HG03378 (cell line): ENCODE results near the gene DDX59.
"Not testable (repeated sequence)": the region's sequence is repeated elsewhere in the genome, so short reads cannot be mapped to it uniquely, and the experiment has no call there.

Experiments used
- ATAC-seq: cut with Tn5 transposase; IDR thresholded peaks from one replicate; pipeline ENCODE4 v1.9.1; 2021; ENCODE audit warnings: mild to moderate bottlenecking, moderate library complexity; ENCODE audit not compliant: unreplicated experiment

The DDX59 gene

GRCh38 chr1:200630515-200630899, 39.2 kb downstream of the DDX59 start:
- not testable (repeated sequence) for ATAC-seq

GRCh38 chr1:200629876-200630514, 39.7 kb downstream of the DDX59 start:
- ATAC-seq = no peak

- ATAC-seq = peak; percentile 82
These were observed 41.4 kb downstream of the DDX59 start for GRCh38 chr1:200628223-200628881.

GRCh38 chr1:200627575-200628222, 42.0 kb downstream of the DDX59 start:
- ATAC-seq = no peak

- ATAC-seq = no peak
These were observed 42.7 kb downstream of the DDX59 start for GRCh38 chr1:200626853-200627534.

GRCh38 chr1:200625381-200625824, 44.3 kb downstream of the DDX59 start:
- ATAC-seq = peak; percentile 32

GRCh38 chr1:200624679-200625335, 44.9 kb downstream of the DDX59 start:
- no peak for ATAC-seq

GRCh38 chr1:200620273-200621131, 49.2 kb downstream of the DDX59 start, which contains the start of gene KIF14:
TSS of gene KIF14 (minus strand) at chr1:200620751. CDS start at chr1:200618723, 2,028 bp downstream.
- ATAC-seq = peak; percentile 72

- no peak for ATAC-seq
These were observed 49.8 kb downstream of the DDX59 start for GRCh38 chr1:200619894-200620272.

- no peak for ATAC-seq
These were observed 58.9 kb downstream of the DDX59 start for GRCh38 chr1:200610846-200611245.

- ATAC-seq = no peak
These were observed 67.1 kb downstream of the DDX59 start for GRCh38 chr1:200602632-200603031.
